Effector CD4-positive, alpha-beta T cell (primary cell): ENCODE results near the gene ANKRD34A.

Source experiments
- DNase-seq: peaks from one replicate; pipeline ENCODE4 v3.0.0-alpha.2; 2020

The ANKRD34A gene

DNA sequence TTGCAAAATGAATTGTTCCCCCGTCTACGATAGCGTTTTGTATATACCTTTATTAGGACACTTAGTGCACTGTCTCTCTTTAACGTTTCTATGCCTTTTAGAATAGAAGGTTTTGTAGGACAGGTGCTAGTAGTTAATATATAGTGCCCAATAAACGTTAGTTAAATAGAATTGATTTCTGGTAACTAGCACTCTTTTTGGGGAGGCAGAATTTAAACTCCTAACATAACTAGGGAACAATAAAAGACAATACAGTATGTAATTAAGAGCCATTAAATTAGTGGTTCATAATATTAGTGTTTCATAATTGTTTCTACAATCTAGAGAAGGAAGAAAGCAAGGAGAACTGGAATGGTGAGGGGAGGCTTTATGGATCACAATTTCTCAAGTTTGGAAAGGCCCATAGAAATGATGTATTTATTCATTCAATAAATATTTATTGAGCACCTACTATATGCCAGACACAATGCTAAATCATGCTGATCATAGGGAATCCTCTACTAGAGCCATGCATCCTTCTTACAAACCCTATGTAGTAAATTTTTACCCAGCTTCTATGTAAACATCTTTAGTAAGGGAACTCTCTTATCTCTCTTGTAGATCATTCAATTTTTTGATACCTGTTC lies 857 bp upstream of the ANKRD34A start:
- no peak for DNase-seq

DNA sequence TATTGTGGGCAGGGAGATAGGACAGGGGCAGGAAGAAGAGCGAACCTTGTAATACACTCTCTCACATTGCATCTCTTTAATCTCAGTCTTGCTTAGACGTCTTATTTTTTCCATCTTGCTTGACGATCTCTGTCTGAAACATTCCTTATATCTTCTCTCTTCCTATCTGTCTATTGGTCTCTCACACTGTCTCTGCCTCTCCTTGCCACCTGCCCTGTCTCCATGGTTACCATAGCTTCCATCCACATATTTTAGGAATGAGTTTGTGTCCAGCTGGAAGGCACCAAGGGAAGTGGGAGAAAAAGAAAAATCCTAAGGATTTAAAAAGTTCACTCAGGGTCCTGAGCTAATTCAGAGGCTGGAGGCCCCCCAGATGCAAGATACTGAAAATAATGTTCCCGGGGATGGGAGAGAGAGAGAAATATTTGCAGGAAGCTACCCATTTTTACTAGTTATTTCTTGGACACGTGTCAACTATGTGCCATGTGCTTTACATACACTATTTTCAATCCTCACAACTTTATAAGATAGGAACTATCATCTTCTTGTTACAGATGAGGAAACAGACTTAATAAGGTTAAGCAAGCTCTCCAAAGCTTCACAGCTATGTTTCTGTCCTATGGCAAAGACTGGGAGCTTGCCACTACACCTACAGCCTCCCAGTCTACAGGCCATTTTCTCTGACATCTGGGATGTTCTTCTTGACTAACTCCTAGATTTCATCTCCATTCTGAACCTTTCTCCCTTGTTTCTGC lies 933 bp downstream of the ANKRD34A start:
- no peak for DNase-seq

DNA sequence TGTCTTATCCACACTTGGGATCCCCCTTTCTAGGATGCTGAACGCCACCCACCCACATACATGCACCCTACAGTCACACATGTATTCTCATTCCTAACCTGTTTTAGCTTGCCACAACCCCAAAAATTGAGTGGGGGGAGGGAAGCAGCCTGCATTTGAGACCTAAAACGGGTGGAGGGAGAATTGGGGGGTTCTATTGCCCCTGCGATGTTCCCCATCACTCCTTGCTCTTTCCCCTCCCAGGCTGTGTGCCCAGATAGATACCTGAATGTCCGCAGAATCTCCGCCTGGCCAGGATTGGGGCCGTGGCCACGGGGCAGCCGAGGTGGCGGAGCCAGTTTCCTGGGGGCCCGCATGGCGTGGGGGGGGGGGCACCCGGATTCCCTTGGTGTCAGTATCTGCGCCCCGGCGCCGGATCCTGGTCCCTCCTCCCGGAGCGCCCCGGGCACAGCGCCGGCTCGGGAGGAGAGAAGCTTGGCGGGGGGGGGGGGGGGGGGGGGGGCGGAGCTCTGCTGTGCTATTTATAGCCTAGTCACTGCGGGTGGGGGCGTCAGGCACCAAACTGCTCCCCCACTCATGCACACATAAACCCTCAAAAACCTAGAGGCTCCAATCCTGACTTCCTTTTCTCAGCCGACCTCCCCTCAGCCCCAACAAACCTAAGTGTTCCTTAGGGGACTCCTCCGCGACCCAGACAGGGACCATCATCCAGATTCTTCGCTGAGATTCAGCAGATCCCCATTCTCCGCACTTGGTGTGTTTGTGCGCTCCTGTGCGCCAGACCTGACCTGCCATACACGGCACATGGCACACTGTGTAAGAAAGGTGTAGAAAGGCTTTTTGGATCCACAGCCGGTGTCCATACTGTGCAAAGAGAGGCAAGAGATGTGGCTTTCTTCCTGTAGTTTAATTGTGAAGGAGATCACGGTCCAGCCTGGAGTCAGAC lies 1.9 kb downstream of the ANKRD34A start:
- peak; percentile 19 for DNase-seq

DNA sequence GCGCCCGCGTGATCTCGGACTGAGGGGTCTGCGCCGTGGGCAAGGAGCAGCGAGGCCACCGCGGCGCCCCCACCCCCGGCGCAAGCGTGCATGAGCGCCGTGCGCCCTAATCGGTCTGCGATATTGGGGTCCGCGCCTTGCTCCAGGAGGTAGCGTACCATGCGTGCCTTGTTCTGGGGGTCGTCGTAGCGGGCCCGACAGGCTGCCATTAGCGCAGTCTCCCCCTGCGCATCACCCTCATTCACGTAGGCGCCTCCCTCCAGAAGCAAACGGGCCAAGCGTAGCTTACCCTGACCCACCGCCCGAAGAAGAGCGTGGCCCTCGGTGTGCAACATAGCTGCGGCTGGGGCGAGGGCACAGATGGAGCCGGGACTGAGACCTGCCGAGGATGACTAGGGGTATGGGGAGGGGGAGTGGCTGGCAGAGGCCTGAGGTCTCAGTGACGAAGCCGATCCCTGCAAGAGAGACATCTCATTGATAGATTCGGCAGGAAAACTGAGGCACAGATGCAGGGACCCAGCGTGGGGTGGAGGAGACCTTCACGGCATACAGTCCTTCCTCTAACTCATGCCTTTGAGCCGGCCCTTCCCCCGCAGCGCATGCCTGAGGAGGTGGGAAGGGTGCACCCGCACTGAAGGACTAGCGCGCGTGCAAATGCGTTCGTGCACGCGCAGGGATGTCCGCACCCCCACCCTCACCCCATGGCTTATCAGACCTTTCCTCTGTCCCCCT lies 2.8 kb downstream of the ANKRD34A start:
- DNase-seq = peak; percentile 30

DNA sequence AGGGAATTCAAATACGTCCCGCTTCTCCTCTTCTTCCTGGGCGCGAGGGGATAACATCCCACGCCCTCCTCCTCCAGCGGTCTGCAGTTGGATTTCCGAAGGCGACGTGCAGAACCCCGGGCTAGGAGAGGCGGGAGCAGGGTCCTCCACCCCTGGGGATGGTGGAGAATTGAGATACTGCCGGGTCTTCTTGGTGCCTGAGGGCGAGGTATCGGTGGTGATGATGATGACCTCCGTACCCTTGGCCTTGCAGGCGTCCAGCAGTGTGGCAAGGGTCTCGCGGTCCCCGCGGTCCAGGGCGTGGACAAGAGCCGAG lies 3.3 kb downstream of the ANKRD34A start:
- no peak for DNase-seq

DNA sequence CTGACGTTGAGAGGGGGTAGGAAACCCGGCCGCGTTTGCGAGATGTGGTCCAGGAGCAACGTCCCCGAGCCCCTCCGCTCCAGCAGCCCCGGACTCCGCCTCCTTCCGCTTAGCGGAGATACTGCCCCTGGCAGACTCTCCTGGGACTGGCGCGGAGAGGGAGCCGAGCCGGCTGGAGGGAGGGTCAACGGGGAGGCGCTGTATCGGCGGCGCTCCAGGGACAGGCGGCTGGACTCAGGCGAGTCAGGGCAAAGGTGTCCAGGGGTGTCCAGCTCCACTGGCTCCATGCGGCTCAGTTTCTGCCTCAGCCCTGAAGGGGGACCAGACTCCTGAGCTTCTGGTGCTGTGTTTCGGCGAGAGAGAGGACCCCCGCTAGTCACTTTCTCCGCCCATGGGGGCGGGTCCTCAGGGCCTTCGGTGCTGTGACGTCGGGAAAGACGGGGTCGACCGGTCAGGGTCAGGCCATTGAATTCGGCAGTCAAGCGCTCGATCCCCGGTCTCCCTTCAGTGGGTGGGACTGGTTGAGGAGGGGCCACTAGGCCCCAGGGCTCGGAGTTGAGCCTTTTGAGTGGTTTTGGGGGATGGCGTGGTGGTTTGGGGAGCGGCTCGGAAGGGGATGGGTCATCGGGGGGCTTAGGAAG lies 3.8 kb downstream of the ANKRD34A start:
- DNase-seq = peak; percentile 52

DNA sequence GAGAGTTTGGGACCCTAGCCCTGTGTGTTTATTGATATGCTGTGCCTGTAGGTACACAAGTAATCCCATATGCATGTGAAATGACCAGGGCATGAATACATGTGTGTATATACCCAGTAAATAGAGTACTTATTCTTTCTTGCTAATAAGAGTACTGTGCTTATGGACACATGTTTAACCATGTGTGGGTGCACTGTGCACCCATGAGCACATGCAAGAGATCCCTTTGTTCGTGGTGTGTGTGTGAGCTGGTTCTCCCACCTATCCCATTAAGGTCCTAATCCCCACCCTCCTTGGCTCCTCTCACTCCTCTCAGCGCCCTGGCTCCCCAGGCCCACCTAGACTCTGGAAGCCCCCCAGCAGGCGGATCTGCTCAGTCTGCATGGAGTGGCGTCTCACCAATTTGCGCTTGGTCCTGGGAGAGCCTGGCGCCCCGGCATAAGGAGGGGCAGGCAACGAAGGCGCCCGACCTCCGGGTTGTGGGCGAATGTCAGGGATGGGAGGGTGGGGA lies 4.4 kb downstream of the ANKRD34A start:
- DNase-seq = no peak

DNA sequence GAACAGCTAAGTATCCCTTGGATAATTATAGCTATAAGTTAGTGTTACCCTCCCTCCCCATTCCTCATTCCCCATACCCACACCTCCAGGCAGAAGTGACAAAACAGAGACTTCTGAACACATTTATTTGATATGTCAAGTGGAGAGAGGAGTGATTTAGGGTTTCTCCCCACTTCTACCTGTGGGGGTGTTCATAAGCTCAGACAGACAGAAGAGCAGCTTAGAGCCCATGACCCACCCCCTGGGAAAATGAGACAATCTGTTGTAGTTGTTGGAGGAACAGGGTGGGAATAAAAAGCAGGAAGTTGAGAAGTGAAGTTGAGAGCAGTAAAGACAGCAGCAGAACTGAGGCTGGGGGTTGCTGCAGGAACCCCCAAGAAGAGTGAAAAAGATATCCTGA lies 5.0 kb downstream of the ANKRD34A start:
- no peak for DNase-seq

DNA sequence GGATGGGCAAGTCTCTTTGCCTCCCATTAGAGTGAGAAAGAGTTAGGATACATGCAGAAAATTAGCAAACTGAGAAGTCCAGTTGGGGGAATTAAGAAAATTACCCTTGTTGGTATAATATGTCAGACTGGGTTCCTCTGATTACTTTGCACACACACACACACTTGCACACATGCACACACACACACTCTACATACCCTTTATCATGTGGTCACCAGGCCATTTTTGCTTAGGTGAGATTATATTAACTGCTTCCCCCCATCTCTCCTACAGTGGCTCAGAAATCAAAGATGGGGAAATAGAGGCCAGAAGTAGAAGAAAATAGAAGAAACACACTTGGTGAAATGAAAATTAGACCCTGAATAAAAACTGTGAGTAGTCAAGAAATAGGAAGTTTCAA lies 5.6 kb downstream of the ANKRD34A start:
- DNase-seq = no peak

DNA sequence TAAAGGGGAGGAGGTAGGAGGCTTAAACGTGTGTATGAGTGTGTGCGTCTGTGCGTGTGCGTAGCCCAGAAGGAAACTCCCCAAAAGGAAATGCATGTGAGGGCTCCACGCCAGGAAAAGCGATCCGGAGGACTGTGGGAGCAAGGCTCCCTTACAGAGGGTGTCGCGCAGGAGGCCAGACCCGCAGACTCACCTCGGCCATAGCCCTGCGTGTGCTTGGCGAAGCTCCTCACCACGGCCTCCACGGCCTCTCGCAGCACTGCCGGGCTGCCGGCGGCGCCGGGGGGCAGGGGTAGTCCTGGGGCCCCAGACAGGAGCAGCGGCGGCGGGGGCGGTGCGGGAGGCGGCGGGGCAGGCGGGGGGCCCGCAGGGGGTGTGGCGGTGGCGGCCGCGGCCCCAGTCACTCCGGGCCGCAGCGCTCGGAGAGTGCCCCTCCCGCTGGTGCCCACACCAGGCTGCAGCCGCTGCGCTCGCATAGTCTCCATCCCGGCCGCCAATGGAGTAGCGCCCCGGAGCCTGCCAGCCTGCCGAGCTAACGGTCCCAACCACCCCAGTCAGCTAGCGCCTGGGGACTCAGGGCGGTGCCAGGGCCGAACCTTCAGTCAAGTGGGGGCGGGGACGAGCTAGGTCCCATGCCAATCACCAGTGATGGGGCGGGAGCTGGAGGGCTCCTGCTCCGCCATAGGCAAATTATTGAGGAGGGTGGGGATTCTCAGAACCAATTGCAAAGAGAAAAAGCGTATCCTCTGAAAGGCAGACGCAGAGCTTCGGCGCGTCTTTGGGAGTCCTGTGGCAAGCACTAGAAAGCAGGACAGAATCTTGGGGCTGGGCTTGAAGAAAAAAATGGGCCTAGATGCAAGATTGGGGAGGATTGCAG lies 6.7 kb downstream of the ANKRD34A start, which contains the start of gene LIX1L:
Gene LIX1L (minus strand): TSS at position 575 of the 877 bp plus-strand sequence. CDS start 90 bp downstream, at position 485.
- DNase-seq = peak; percentile 94

DNA sequence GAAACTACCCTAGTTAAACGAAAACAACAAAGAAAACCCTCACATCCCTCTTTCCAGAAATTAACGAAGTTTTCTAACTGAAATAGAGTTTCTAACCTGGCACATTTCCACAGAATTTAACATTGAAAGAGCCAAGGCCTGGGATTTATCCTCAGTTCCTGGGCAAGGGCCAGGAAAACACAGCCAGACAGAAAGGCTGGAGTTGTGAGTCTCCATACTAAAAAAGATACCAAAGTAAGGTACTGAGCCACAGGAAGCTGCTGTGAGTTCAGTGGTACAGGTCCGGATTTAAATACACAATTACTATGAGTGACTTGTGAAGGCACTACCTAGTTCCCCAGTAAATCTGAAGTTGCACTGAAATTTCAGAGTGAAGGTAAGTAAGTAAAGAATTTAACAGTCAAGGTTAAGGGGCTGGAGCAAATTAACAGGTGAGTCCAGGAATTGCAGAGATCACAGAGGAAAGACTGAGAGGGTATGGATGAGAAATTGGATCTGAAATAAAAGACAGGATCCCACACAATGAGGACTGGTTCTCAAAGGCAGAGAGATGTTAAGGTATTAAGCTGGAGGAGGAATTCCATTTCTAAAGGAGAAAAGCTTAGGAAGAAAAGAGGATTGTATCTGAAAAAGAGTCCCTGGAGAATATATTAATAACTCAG lies 7.5 kb downstream of the ANKRD34A start:
- no peak for DNase-seq

DNA sequence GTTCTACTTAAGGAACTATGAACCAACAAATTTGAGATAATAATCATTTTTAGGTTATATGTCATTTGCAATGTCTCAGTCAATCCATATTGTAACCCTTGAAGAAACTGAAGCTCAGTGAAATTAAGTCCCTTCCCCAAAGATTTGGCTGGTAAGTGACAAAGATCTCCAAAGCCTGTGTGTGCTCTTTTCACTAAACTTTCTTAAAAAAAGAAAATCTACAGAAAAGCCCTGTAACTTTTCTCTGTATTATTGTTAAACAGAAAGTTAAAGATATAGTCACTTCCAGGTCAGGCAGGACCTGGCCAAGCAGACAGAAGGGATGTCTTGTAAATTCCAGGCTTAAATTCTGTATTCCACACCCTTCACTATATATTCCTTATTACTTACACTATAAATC lies 8.0 kb downstream of the ANKRD34A start:
- no peak for DNase-seq

DNA sequence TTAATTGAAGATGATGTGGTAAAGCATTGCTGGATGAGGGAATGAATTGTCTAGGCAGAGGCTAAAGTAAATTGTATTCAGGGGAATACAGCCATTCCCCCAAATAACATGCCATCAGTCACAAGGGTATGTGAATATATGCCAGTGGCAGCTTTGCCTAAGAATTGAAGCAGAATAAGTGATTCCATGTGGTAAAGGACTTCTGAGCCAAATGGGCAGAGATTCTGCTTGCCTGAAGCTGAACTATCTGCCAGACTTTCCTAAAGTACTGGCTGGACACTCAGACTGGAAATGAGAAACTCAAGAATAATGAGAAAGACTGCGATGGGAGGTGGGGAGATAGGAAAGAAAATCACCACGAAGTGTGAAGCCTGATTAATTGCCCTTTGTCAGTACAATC lies 8.9 kb downstream of the ANKRD34A start:
- no peak for DNase-seq

DNA sequence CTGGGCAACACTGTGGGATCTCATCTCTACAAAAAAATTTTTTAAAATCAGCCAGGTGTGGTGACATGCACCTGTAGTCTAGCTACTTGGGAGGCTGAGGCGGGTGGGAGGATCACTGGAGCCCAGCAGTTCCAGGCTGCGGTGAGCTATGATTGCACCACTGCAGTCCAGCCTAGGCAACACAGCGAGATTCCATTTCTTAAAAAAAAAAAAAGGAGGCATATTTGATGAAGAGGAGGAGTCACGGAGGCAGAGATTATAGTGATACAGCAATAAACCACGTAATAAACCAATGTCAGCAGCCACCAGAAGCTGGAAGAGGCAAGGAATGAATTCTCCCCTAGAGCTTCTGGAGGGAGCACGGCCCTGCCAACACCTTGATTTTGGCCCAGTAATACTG lies 10.5 kb downstream of the ANKRD34A start:
- no peak for DNase-seq

DNA sequence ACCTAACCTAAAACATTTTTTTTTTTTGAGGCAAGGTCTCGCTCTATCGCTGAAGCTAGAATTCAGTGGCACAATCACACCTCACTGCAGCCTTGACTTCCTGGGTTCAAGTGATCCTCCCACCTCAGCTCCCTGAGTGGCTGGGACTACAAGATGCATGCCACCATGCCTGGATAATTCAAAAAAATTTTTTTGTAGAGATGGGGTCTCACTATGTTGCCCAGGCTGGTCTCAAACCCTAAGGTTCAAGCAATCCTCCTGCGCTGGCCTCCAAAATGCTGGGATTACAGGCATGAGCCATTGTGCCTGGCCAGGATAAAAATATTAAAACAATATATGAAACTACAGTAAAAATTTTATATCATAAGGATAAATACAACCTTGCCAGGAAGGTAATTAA lies 11.5 kb downstream of the ANKRD34A start:
- DNase-seq = no peak

DNA sequence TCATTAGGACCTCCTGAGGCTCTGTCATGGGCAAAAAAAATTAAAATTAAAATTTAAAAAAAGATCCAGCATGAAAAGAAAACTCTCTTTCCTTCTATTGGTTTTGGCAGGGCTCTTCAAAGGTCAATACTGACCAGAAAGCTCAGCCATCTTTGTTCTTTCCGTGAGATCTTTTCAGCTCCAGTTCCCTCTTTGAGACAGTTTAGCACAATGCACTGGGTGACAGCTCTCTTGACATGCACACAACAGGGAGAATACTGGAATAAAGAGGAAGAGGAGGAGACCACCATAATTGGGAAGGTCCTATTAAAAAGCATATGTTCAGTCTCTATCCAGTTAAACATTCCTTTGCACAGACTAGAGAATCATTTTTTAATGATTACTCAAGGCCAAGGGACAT lies 12.8 kb downstream of the ANKRD34A start:
- no peak for DNase-seq

DNA sequence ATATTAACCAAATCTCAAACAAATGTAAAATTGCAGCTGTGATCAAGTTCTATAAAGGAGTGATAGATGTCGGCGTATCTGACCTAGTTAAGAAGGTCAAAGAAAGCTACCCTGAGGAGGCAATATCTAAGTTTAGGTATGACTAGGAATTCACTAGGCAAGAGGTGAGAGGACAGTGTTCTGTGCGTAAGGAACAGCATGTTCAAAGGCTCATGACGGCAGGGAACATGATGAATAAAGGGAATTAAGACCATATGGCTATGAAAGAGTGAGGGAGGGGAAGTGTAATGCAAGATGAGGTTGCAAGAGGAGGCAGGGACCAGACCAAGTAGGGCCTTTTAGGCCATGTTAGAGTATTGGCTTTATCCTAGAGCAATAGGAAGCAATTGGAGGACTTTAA lies 15.2 kb downstream of the ANKRD34A start:
- no peak for DNase-seq

DNA sequence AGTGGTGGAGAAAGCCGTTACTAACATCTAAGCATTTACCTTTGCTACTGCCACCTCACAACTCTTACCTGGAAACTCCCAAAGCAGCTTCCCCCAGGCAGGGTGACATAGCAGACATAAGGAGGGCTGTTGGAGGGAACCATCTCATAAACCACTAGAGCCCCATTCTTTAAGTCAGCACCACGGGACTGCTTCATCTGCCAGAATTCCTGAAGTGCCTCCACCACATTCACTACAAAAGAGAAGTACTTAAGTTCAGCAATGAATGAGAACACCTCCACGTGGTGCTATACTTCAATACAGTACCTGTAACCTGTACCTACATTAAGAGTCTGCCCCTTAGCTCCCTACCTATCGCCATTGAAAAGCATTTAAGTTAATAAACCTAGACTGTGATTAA lies 16.8 kb downstream of the ANKRD34A start:
- DNase-seq = no peak

DNA sequence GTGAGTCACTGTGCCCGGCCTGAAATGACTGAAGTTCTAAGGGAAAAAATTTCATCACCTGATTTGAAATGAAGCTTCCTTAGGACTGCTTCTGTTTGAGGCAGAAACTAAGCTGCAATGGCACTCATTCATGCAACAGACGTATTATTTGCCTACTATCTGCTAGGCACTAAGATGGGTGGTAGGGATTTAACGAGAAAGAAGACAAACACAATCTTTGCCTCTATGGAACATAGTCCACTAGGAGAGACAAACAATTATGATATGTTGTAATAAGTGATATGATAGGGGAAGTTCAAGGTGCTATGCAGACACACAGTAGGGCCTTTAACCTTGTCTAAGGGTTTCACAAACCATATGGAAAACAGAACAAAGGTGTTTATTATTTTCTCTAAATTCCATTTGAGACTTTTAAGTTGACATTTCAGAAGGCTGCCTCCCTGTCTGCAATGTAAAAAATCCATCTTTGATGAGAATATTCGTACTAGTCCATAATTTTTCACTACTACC lies 17.8 kb downstream of the ANKRD34A start:
- no peak for DNase-seq

DNA sequence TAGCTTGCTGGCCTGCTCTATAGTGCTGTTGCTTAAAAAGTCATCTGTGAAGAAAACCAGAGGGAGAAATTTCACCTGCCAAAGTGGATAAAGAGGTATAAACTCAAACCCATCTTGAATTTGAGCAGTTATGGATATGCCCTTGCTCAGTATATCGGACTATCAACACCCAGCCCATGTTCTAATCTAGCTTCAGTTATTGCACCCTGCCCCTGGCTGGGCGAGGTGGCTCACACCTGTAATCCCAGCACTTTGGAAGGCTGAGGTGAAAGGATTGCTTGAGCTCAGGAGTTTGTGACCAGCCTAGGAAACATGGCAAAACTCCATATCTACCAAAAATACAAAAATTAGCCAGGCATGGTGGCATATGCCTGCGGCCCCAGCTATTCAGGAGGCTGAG lies 19.8 kb downstream of the ANKRD34A start:
- DNase-seq = no peak
